GM21737 (cell line): Measurements from ENCODE around the gene ARMC9.
"Not testable (repeated sequence)": the region's sequence is repeated elsewhere in the genome, so short reads cannot be mapped to it uniquely, and the experiment has no call there.

Source experiments
- ATAC-seq: cut with Tn5 transposase; IDR thresholded peaks from one replicate; pipeline ENCODE4 v1.9.1; 2021; ENCODE audit warnings: mild to moderate bottlenecking, moderate library complexity; ENCODE audit not compliant: unreplicated experiment

The ARMC9 gene

DNA sequence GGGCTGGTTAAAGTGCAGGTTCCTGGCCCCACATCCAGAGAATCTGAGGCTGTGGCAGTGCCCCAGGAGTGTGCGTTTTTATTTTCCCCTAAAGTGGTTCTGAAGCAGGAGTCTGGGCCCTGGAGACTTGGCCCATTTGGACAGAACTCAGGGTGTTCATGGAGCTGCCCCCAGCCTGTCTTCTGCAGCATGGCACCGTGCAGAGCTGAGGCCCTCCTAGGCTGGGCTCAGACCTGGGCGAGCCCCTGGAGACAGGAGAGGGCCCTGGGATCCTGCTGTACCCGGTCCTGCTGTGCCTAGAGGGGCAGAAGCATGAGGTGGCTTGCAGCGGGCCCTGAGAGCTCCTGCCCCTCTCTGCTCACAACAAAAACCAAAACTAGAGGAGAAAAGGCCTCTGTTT, 138.3 kb downstream of the ARMC9 start:
- no peak for ATAC-seq

DNA sequence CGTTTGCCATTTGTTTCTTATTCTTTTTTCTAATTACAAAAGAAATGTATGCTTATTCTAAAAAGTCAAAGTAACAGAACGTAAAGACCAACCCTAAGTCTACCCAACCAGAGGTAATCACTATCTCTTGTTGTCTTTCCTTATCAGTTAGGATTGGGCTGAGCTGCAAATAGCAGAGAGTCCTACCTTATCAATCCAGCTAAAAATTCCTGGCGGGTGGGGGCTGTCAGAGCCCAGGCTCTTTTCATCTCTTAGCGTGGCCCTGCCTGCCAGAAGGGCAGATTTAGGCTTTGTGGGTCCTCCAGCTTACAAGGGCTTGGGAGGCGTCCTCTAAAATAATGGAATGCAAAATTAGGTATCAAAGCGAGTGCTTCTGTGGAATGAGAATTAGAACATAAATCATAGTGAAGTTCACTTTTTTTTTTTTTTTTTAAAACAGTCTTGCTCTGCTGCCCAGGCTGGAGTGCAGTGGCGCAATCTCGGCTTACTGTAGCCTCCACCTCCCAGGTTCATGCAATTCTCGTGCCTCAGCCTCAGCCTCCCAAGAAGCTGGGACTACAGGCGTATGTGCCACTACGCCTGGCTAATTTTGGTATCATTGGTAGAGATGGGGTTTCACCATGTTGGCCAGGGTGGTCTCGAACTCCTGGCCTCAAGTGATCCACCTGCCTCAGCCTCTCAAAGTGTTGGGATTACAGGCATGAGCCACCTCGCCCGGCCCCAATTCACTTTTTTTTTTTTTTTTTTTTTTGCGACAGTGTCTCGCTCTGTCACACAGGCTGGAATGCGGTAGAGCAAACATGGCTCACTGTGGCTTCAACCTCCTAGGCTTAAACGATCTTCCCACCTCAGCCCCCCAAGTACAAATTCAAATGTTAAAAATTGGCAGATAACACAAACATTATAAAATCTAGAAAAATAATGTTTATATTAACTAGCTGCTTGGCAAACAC, 139.7 kb downstream of the ARMC9 start:
- no peak for ATAC-seq

DNA sequence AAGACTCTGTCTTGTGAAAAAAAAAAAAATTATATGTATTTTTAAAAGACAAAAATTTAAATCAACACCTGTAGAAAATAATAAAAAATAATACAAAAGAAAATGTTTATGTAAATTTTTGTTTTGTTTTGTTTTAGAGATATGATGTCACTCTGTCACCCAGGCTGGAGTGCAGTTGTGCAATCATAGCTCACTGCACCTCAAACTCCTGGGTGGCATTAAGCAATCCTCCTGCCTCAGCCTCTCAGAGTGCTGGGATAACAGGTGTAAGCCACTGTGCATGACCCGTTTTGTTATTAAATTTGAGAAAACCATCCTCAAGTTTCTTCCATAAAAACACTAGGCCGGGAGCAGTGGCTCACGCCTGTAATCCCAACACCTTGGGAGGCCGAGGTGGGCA, 140.9 kb downstream of the ARMC9 start:
- no peak for ATAC-seq

DNA sequence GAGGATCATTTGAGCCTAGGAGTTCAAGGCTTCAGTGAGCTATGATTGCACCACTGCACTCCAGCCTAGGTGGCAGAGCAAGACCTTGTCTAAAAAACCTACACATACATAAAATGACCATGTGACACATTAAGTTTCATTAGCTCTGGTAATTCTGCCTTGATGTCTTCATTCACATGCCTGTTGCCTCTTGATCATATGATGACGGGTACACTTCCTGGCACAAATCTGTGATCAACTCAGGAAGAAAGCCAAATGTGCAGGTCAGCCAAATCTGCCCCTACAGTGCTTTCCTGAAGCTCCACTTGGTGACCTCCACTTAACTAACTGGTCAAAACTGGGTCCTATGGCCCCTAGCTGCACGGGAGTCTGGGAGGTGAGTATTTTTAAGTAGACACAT, 142.7 kb downstream of the ARMC9 start:
- ATAC-seq: no peak

DNA sequence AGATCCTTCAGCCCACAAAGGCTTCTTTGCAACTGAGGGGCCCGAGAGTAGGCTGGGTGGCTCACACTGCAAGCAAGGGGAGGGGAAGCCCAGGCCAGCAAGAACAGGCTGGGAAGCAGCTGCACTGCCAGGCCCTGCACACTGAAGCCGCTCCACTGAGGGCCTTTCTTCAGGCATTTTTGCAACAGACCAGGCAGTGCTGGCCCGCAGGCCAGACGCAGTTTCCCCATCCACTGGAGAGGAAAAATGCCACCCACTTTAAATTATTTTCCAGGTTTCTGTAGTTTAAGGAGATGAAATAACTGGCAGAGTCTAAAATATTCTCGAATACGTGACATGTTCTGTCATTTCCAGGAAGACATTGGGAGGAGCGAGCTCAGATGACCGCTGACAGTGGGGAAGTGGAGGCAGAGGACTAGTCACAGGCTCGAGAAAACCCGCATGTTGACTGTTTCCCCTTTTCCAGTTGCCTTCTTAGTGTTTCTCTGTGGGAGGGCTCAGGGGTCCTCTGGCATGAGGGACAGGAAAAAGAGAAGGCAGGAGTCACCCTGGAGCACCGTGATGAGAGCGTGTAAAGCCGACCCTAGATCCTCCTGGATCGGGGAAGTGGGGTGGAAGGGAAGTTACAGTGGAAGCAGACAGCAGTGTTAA, 143.8 kb downstream of the ARMC9 start:
- no peak for ATAC-seq

DNA sequence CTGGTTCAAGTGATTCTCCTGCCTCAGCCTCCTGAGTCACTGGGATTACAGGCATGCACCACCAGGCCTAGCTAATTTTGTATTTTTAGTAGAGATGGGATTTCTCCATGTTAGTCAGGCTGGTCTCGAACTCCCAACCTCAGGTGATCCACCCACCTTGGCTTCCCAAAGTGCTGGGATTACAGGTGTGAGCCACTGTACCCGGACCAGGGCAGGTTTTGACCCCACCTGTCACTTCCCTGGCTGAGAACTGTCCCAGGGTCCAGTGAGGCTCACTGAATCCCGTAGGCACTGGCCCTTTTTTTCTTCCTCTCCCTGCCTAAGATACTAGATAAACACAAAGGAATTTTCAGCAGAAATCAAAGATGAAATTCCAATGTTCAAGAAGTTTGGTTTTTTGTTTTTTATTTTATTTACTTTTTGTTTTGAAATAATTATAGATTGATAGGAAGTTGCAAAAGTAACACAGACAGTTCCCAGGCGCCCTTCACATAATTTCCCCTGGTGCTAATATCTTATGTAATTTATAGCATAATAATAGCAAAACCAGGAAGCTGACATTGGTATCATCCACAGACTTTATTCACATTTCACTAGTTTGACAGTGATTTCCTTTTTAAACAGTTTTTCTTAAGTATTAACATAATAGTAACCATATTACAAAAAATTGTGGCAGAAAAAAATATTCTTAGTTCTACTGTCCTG, 144.7 kb downstream of the ARMC9 start:
- ATAC-seq: no peak

DNA sequence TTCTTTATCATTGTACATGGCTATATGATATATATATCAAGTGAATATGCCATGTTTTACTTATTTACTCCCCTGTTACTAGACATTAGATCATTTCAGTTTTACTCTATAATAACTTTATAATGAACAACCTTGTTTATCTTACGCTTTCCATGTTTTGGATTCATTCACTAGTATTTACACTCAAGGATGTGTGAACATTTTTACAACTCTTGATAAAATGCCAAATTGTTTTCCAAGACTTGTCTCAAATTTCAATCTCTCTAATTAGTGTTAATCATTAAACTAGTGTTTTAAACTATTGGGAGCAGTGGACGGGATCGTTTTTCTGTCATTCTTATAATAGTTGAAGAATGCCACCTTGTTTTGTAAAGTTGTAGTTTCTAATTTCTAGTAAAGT, 145.6 kb downstream of the ARMC9 start:
- no peak for ATAC-seq

DNA sequence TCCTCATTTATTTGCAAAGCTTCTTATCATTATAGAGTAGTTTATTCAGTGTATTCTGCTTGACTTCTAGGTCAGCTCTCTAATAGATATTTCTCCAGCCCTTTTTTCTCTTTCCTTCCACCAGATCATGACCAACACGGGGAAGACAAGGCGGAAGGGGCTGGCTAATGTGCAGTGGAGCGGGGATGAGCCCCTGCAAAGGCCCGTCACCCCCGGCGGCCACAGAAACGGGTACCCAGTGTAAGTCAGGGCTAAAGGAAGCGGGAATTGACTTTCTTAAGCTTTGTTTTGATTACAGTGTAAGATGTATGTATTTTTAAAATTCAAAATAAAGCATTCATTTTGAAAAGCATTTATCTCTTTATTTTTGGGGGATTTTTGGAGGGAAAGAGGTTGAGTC, 146.4 kb downstream of the ARMC9 start:
- no peak for ATAC-seq

DNA sequence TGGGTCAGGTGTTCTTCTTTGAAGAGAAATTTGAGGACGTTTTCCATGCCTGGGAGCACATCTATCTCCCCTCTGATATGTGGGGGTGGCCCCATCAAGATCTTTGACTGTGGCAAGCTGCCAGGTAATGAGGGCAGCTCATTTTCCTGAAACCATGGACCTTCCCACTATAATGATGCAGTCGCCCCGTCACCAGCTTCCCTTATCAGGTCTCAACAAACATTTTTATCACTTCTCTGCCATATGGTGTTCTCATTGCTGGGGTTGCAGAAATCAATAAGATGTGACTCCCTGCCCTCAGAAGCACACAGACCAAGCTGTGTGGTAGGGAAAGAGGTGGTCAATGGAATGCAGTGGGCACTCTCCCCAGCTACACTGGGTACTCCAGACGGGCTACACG, 148.7 kb downstream of the ARMC9 start:
- no peak for ATAC-seq

DNA sequence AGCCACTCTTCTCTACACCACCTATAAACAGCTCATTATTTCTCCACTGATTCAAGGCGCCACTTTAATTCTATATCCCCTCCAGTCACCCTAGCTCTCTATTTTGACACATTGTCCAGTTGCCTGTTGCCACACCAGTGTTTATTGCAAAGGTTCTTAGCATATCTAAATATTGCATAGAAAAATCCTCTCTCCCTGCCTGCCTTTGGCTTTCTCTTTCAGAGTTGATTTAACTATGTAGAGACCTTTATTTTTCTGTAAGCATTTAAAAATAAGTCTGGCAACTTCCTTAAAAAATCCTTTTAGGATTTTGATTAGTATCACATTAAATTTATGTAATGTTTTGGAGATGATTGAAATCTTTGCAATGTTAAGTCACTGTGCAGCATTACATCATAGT, 149.2 kb downstream of the ARMC9 start:
- ATAC-seq: no peak

DNA sequence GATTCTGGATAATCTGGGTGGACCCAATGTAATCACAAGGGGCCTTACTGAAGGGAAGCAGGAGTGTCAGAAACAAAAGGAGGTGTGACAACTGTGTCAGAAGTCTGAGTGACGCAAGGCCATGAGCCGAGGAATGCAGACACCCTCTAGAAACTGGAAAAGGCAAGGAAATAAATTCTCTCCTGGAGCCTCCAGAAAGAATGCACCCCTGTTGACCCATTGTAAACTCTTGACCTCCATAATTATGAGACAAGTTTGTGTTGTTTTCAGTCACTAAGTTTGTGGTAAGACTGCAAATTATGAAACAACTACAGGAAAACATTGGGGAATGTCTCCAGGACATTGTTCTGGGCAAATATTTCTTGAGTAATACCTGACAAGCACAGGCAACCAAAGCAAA, 149.7 kb downstream of the ARMC9 start:
- ATAC-seq: no peak

DNA sequence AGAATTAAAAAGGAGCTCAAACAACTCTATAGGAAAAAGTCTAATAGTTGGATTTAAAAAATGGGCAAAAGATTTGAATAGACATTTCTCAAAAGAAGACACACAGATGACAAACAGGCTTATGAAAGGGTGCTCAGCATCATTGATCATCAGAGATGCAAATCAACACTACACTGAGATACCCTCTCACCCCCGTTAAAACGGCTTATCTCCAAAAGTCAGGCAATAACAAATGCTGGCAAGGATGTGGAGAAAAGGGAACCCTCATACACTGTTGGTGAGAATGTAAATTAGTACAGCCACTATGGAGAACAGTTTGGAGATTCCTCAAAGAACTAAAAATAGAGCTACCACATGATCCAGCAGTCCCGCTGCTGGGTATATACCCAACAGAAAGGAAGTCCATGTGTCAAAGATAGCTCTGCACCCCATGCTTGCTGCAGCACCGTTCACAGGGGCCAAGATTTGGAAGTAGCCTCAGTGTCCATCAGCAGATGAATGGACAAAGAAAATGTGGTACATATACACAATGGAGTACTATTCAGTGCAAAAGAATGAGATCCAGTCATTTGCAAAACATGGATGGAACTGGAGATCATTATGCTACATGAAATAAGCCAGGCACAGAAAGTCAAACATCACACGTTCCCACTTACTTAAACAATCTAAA, 150.4 kb downstream of the ARMC9 start:
- no peak for ATAC-seq

DNA sequence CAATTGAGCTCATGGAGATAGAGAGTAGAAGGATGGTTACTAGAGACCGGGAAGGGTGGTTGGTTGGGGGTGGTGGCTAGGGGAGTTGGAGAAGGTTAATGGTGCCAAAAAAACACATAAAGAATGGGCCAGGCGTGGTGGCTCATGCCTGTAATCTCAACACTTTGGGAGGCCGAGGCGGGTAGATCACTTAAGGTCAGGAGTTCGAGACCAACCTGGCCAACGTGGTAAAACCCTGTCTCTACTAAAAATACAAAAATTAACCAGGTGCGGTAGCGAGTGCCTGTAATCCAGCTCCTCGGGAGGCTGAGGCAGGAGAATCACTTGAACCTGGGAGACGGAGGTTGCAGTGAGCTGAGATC, 150.9 kb downstream of the ARMC9 start:
- not testable (repeated sequence) for ATAC-seq

DNA sequence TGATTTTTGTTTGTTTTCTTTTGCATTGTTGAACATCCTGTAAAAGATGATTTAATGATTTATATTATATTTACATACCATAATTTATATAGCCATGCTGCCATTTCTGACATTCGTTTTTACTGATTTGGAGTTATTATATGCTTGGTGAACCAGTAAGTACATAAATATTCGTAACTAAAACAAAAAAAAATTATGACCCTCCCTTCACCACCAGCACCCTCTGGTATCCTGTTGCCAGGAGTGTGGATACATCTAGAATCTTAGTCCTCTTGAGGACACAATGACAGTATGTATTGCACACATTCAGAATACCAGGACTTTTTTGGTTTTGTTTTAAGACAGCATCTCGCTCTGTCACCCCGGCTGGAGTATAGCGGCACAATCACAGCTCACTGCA, 153.2 kb downstream of the ARMC9 start:
- ATAC-seq: no peak

DNA sequence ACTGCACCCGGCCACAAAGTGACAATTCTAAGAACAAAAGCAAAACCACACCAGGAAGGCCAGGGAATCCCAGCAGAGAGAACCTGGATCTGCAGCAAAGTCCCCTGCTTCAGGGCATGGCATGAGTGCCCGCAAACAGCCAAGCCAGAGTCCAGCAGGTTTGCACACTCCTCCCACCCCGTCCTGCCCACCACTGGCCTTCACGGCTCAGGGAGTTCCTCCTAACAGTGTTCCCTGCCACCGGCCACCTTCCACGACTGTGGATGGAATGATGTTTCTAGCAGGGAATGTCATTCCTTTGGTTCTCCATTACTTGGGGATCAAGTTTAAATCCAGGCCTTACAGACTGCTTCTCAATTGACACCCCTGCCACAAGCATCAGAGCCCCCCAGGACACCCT, 155.0 kb downstream of the ARMC9 start:
- no peak for ATAC-seq

DNA sequence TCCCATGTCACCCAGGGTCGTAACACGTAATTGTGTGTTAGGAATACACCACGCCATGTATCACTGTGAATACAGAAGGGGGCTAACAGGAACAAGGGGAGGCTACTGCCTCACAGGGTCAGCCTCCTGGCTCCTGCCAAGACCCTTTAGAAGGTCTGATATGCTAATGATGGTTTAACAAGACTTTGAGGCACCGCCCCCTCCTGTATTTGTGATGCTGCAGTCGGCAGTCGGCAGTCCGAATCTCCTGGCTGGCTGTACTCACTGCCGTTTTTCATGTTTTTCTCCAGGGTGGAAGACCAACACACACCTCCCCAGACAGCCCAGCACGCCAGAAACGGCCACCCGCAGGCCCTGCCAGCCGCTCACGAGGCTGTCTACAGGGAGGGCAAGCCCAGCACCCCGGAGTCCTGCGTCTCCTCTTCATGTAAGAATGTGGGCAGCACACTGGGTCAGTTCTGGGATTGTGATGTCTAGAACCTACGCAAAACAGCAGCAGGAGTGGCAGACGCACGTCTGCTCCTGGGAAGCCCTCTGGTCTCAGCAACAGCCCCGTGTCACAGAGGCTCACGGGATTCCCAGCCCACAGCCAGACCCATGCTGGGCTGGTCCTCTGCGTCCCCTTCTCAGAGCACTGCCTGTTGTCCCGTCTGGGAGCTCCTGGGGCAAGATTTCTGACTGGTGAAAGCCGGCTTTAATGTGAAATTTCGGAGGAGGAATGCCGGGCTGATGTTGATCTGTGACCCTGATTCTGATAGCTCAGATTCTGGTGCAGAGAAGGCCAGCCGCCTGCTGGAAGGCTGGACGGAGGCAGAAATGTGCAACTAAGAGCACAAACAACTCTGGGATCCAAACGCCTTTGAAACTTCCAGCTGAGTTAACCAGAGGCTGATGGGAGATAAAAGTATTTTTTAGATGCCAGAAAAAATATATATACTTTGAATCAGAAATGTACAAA, 157.4 kb downstream of the ARMC9 start:
- ATAC-seq: no peak

DNA sequence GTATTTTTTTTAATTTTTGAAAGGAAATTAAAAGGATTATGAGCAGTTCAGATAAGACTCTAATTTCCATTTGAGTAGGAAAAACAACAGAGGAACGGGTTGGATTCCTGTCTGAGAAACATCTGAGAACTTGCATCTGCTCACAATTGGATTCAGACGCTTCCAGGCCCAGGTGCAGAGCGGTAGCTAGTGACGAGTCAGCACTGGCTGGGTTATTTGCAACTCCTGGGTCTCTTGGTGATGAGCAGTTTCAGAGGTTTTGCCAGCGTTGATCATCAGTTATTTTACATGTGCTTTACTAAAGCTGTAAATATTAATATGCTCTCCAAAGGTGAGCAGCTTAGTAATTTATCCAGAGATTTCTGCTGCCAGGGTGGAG, 158.0 kb downstream of the ARMC9 start:
- ATAC-seq: no peak

DNA sequence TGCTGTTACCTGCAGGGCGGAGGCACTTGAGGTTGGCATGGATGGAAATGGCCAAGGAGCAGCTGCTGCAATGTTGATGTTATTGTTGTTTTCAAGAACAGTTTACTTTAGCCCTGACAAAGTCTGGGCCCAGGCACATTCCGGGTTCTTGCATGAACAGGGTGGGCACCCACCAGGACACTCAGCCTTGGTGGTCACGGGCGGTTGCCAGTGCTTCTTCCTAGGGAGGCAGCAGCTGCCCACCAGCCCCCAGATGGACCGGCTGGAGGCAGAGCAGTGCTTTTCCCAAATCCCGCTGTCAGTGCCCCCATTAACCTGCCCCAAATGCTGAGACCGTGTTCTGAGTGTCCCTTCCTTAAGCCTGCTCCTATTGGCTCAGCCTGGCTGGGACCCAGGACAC, 158.6 kb downstream of the ARMC9 start:
- ATAC-seq: no peak

DNA sequence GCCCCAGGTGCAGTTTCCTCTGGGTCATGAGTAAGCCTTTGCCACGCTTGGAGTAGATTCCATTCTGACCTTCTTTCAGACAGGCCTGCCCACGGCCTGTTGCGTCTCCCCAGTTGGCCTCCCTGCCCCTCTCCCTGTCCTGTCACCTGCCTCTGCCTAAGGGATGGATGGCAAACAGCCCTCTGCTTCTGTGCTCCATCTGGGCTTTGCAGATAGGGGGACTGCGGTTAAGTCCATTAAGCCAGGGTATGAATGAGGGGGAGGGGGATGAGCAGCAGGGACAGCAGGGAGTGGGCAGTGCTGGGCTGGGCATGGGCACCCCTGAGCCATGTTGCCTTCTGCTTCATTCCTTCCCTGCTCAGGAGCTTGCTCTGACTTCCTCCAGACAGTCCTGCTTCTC, 159.5 kb downstream of the ARMC9 start:
- ATAC-seq: no peak

DNA sequence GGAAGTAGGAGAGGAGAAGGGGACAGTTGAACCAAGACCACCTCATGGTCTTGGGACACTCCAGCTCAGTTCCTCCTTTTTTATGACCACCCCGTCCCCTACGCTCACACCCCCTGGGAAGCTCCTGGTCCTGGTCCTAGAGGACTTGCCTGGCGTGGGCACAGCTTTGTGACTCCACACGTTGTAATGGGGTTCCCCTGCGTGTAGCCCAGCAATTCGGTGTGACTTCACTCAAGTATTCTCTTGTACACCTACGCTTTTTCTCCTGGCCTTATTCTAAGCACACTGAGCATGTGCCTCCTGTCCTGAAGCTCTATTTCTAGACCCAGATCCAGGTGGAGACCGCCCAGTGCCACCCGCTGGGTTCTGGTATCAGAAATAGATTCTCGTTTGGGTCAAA, 161.0 kb downstream of the ARMC9 start:
- ATAC-seq: no peak
